DND-41 (cell line): ENCODE measurements around the gene ANKFN1.

Source experiments
- ATAC-seq: fragments of 200-7000 bp; cut with Tn5 transposase; 3 replicates; pipeline ENCODE4 v1.9.1; 2021; ENCODE audit warnings: low read depth; ENCODE audit not compliant: insufficient read depth
- DNase-seq: peaks from one replicate; pipeline ENCODE4 v3.0.0-alpha.2; 2020
- H2AFZ ChIP-seq: 2 replicates; pipeline ENCODE4 v1.6.0; 2012; ENCODE audit warnings: low read depth, low read length
- H3K27ac ChIP-seq: 2 replicates; pipeline ENCODE4 v1.5.1; 2012; ENCODE audit warnings: low read length, inconsistent platforms
- H3K27me3 ChIP-seq: fragments of 200-600 bp; sonication (generic); 2 replicates; pipeline ENCODE4 v1.6.0; 2012; ENCODE audit warnings: low read length, mild to moderate bottlenecking, inconsistent platforms; ENCODE audit not compliant: insufficient read depth, poor library complexity
- H3K36me3 ChIP-seq: 2 replicates; pipeline ENCODE4 v1.5.1; 2012; ENCODE audit warnings: low read length, inconsistent platforms; ENCODE audit not compliant: insufficient read depth
- H3K4me1 ChIP-seq: 2 replicates; pipeline ENCODE4 v1.5.1; 2012; ENCODE audit warnings: mild to moderate bottlenecking, low read length; ENCODE audit not compliant: insufficient read depth
- H3K4me2 ChIP-seq: 2 replicates; pipeline ENCODE4 v1.6.0; 2012; ENCODE audit warnings: mild to moderate bottlenecking, moderate library complexity, low read length, inconsistent platforms; ENCODE audit not compliant: insufficient read depth
- H3K4me3 ChIP-seq, 2 experiments: fragments of 200-600 bp in 1 of 2; shearing (Covaris generic) in 1 of 2; 2 replicates each; pipeline ENCODE4 v1.5.1; 2012 to 2016; ENCODE audit warnings: inconsistent platforms in 2 of 2, low read length in 2 of 2, mild to moderate bottlenecking in 2 of 2, low read depth in 1 of 2, moderate library complexity in 1 of 2
- H3K79me2 ChIP-seq: 2 replicates; pipeline ENCODE4 v1.6.0; 2012; ENCODE audit warnings: low read length, inconsistent platforms; ENCODE audit not compliant: insufficient read depth
- H3K9ac ChIP-seq: 2 replicates; pipeline ENCODE4 v1.6.0; 2012; ENCODE audit warnings: low read depth, mild to moderate bottlenecking, inconsistent platforms, low read length, moderate library complexity
- H3K9me3 ChIP-seq: 2 replicates; pipeline ENCODE4 v1.5.1; 2012; ENCODE audit warnings: low read length, moderate library complexity, mild to moderate bottlenecking, inconsistent platforms; ENCODE audit not compliant: insufficient read depth, severe bottlenecking
- H4K20me1 ChIP-seq: 2 replicates; pipeline ENCODE4 v1.6.0; 2012; ENCODE audit warnings: low read length; ENCODE audit not compliant: insufficient read depth
- CTCF ChIP-seq: IDR thresholded peaks from 2 replicates; pipeline ENCODE4 v1.5.1; 2012; ENCODE audit warnings: borderline replicate concordance, low read length, moderate library complexity, mild to moderate bottlenecking; ENCODE audit not compliant: poor library complexity, severe bottlenecking; ENCODE audit errors: extremely low read depth
- EZH2 ChIP-seq: IDR thresholded peaks from 3 replicates; pipeline ENCODE4 v1.6.1; 2012; ENCODE audit warnings: borderline replicate concordance, low read depth, mild to moderate bottlenecking, moderate library complexity, low read length, inconsistent platforms; ENCODE audit not compliant: severe bottlenecking

The ANKFN1 gene

GRCh38 chr17:56449176-56449575, 295.9 kb downstream of the ANKFN1 start:
- Histone ChIP-seq H3K4me1 (no peaks in the 10 kb centered on the region), H3K27ac (no peak overlapping the region), H3K36me3 (no peaks in the 10 kb centered on the region), H3K79me2 (no peaks in the 10 kb centered on the region), H3K9me3 (no peaks in the 10 kb centered on the region), H3K4me3 (no peak overlapping the region), H3K9ac (no peak overlapping the region), H3K27me3 (no peaks in the 10 kb centered on the region), H4K20me1 (no peaks in the 10 kb centered on the region), H2AFZ (no peak overlapping the region), H3K4me2 (no peak overlapping the region)
- TF ChIP-seq CTCF (no peak), EZH2 (no peak)
- ATAC-seq (no peak), DNase-seq (no peak)

- H3K4me2 ChIP-seq = no peak overlapping the region
- TF ChIP-seq CTCF (no peak), EZH2 (no peak)
- no peaks in the 10 kb centered on the region for H3K36me3 ChIP-seq
- no peak overlapping the region for H3K4me3 ChIP-seq
- no peak overlapping the region for H3K27ac ChIP-seq
- ATAC-seq (no peak), DNase-seq (no peak)
- H4K20me1 ChIP-seq = no peaks in the 10 kb centered on the region
- H3K79me2 ChIP-seq = no peaks in the 10 kb centered on the region
- no peak overlapping the region for H2AFZ ChIP-seq
- H3K4me1 ChIP-seq = no peaks in the 10 kb centered on the region
- H3K27me3 ChIP-seq = no peaks in the 10 kb centered on the region
- peaks cover 2% of the 10 kb centered on the region for H3K9me3 ChIP-seq
- H3K9ac ChIP-seq = no peak overlapping the region
Observed at GRCh38 chr17:56451629-56452028, 298.4 kb downstream of the ANKFN1 start.

GRCh38 chr17:56452461-56452860, 299.2 kb downstream of the ANKFN1 start:
- no peak overlapping the region for H2AFZ ChIP-seq
- H4K20me1 ChIP-seq = no peaks in the 10 kb centered on the region
- no peaks in the 10 kb centered on the region for H3K36me3 ChIP-seq
- no peak overlapping the region for H3K4me2 ChIP-seq
- no peaks in the 10 kb centered on the region for H3K4me1 ChIP-seq
- DNase-seq = no peak
- TF ChIP-seq CTCF = no peak
- no peak for TF ChIP-seq EZH2
- no peak overlapping the region for H3K9ac ChIP-seq
- H3K4me3 ChIP-seq = no peak overlapping the region
- H3K27me3 ChIP-seq = no peaks in the 10 kb centered on the region
- ATAC-seq = no peak
- peaks cover 2% of the 10 kb centered on the region for H3K9me3 ChIP-seq
- H3K79me2 ChIP-seq = no peaks in the 10 kb centered on the region
- no peak overlapping the region for H3K27ac ChIP-seq

- Histone ChIP-seq H4K20me1 (no peaks in the 10 kb centered on the region), H3K9ac (no peak overlapping the region), H3K4me2 (no peak overlapping the region), H3K27me3 (no peaks in the 10 kb centered on the region), H3K4me3 (no peak overlapping the region), H2AFZ (no peak overlapping the region), H3K9me3 (peaks cover 2% of the 10 kb centered on the region), H3K4me1 (no peaks in the 10 kb centered on the region), H3K27ac (no peak overlapping the region), H3K36me3 (no peaks in the 10 kb centered on the region), H3K79me2 (no peaks in the 10 kb centered on the region)
- DNase-seq (no peak), ATAC-seq (no peak)
- no peak for TF ChIP-seq CTCF
- no peak for TF ChIP-seq EZH2
Observed at GRCh38 chr17:56457501-56457900, 304.2 kb downstream of the ANKFN1 start.
